H1 (cell line): ENCODE data around the gene ACAD11. TPM values are rescaled to one million over a fixed set of nuclear protein-coding genes. Genes with fewer than 3 reads are reported as not detected.

Experiments
- CBX5 ChIP-seq: fragments of 300-800, 300-1000 bp; sonication (generic); IDR thresholded peaks from 2 replicates; pipeline ENCODE4 v1.7.1; 2016; ENCODE audit warnings: antibody characterized with exemption, low read length, low read depth
- CHD2 ChIP-seq: IDR thresholded peaks from 2 replicates; pipeline ENCODE4 v1.6.1; 2012; ENCODE audit warnings: low read length, improper control_type of control experiment
- NRF1 ChIP-seq: IDR thresholded peaks from 2 replicates; pipeline ENCODE4 v1.6.1; 2011; ENCODE audit warnings: mild to moderate bottlenecking, low read depth, low read length, improper control_type of control experiment
- polyA plus RNA-seq, 7 experiments: library from polyadenylated mRNA; depleted of rRNA in 3 of 7; stranded (reverse) in 5 of 7; unstranded in 2 of 7; fragments of >200 nt in 5 of 7; fragments of 200-250 nt in 2 of 7; gene quantifications; 1 replicate in 5 of 7; 2 replicates in 1 of 7; 4 replicates in 1 of 7; pipeline versions ENCODE4 v1.2.1 to v1.2.3, GENCODE V29; 2011 to 2013; ENCODE audit warnings: missing spikeins in 2 of 7, mixed read lengths in 2 of 7
- total RNA-seq: library from RNA; stranded (reverse); fragmentation: NEBNext Ultra II Directional; extraction: Animal tissue kit (Norgen Biotek cat#: 25700); gene quantifications from 2 replicates; pipeline ENCODE4 v1.2.1, GENCODE V29; 2021

Gene ACAD11
- total and polyA plus RNA-seq, 2 of the 8 experiments (the other 6 are each of a cell fraction or from before 2014, with no cell fraction given) = 5.5 to 11.0 TPM

DNA sequence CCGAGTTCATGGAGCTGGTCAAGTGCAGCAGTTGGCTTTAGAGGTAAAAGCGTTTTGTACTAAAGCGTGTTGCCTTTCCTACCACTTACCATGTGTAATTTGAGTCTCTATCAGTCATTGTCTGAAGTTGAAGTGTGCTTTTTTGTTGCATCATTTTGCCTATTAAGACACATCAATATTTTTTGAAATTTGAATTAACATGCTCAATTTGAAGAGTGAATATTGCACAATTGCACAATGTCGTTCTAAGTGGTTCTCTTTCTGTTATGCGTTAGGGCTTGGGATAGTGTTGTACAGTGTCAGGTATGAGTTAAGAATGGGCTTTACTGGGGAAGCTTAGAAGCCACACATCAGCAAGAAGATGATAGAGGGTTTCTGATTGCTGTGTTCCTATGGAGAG lies 146.6 kb downstream of the ACAD11 start (continued):
- TF ChIP-seq CBX5 = no peak
- no peak for TF ChIP-seq CHD2
- no peak for TF ChIP-seq NRF1
